WTC11 (cell line): ENCODE data around the gene RGL3. TPM values are rescaled to one million over a fixed set of nuclear protein-coding genes. Genes with fewer than 3 reads are reported as not detected.

Experiments used
- ATAC-seq: fragments of 200-7000 bp; cut with Tn5 transposase; 2 replicates; pipeline ENCODE4 v1.10.0; 2021; ENCODE audit warnings: mild to moderate bottlenecking, moderate library complexity
- CTCF ChIA-PET: fragments of 300-600 bp; sonication (Branson Sonifier 250); formaldehyde crosslinking; loops from one replicate; lab custom pipeline; 2021; ENCODE audit warnings: antibody characterized with exemption; lab: Charles Lee
- POLR2A ChIA-PET: fragments of 350-600 bp; sonication (Branson Sonifier 250); formaldehyde crosslinking; loops from one replicate; lab custom pipeline; 2021; ENCODE audit warnings: antibody characterized with exemption; lab: Charles Lee
- DNase-seq: peaks from one replicate; pipeline ENCODE4 v3.0.0; 2021; ENCODE audit warnings: low spot score
- H3K27ac Mint-ChIP-seq: 2 replicates; pipeline ENCODE4 v1.8.0; 2021; ENCODE audit warnings: mixed read lengths
- H3K27me3 Mint-ChIP-seq: 2 replicates; pipeline ENCODE4 v1.8.0; 2021; ENCODE audit warnings: low read depth, mild to moderate bottlenecking, moderate library complexity, mixed read lengths
- H3K36me3 Mint-ChIP-seq: 2 replicates; pipeline ENCODE4 v1.8.0; 2021; ENCODE audit warnings: mixed read lengths
- H3K4me1 Mint-ChIP-seq: 2 replicates; pipeline ENCODE4 v1.8.0; 2022; ENCODE audit warnings: mixed read lengths
- H3K4me3 Mint-ChIP-seq: 2 replicates; pipeline ENCODE4 v1.8.0; 2021; ENCODE audit warnings: mild to moderate bottlenecking, moderate library complexity, mixed read lengths
- H3K9me3 Mint-ChIP-seq: 2 replicates; pipeline ENCODE4 v1.8.0; 2021; ENCODE audit warnings: mixed read lengths
- ATF2 ChIP-seq: sonication (generic); formaldehyde crosslinking; IDR thresholded peaks from 2 replicates; pipeline ENCODE4 v1.8.1; 2022; ENCODE audit warnings: low read depth, missing genetic modification reagents, borderline replicate concordance
- CREB1 ChIP-seq: sonication (generic); formaldehyde crosslinking; IDR thresholded peaks from 2 replicates; pipeline ENCODE4 v1.8.0; 2023; ENCODE audit warnings: mild to moderate bottlenecking, missing genetic modification reagents
- CREM ChIP-seq: sonication (generic); formaldehyde crosslinking; IDR thresholded peaks from 2 replicates; pipeline ENCODE4 v1.8.1; 2022; ENCODE audit warnings: mild to moderate bottlenecking, missing genetic modification reagents, moderate library complexity
- ELF4 ChIP-seq: sonication (generic); formaldehyde crosslinking; IDR thresholded peaks from 2 replicates; pipeline ENCODE4 v1.8.1; 2022; ENCODE audit warnings: low read depth, mild to moderate bottlenecking, moderate library complexity, missing genetic modification reagents
- ERG ChIP-seq: fragments of 250-450 bp; sonication (Bioruptor Pico); IDR thresholded peaks from 2 replicates; pipeline ENCODE4 v1.8.0; 2021; ENCODE audit warnings: mild to moderate bottlenecking
- ETV6 ChIP-seq: sonication (generic); formaldehyde crosslinking; IDR thresholded peaks from 2 replicates; pipeline ENCODE4 v1.8.1; 2022; ENCODE audit warnings: mild to moderate bottlenecking, missing genetic modification reagents
- FOXP4 ChIP-seq: sonication (generic); formaldehyde crosslinking; IDR thresholded peaks from 2 replicates; pipeline ENCODE4 v1.8.0; 2022; ENCODE audit warnings: mild to moderate bottlenecking, missing genetic modification reagents
- HMGA2 ChIP-seq: fragments of 250-450 bp; sonication (Bioruptor Pico); IDR thresholded peaks from 2 replicates; pipeline ENCODE4 v1.4.0; 2021; ENCODE audit warnings: mild to moderate bottlenecking, moderate library complexity
- JAZF1 ChIP-seq: fragments of 250-450 bp; sonication (Bioruptor Pico); IDR thresholded peaks from 2 replicates; pipeline ENCODE4 v1.9.0; 2021; ENCODE audit warnings: moderate library complexity, mild to moderate bottlenecking, inconsistent platforms
- KAT7 ChIP-seq: sonication (generic); formaldehyde crosslinking; IDR thresholded peaks from 2 replicates; pipeline ENCODE4 v1.8.1; 2023; ENCODE audit warnings: missing genetic modification reagents, mild to moderate bottlenecking, borderline replicate concordance
- MYBL2 ChIP-seq: sonication (generic); formaldehyde crosslinking; IDR thresholded peaks from 2 replicates; pipeline ENCODE4 v1.8.1; 2023; ENCODE audit warnings: mild to moderate bottlenecking, moderate library complexity, missing genetic modification reagents
- PRDM15 ChIP-seq: sonication (generic); formaldehyde crosslinking; IDR thresholded peaks from 2 replicates; pipeline ENCODE4 v1.8.0; 2022; ENCODE audit warnings: missing genetic modification reagents
- PREB ChIP-seq: sonication (generic); formaldehyde crosslinking; IDR thresholded peaks from 2 replicates; pipeline ENCODE4 v1.8.1; 2022; ENCODE audit warnings: mild to moderate bottlenecking, missing genetic modification reagents, moderate library complexity, borderline replicate concordance
- SMAD4 ChIP-seq: sonication (generic); formaldehyde crosslinking; IDR thresholded peaks from 2 replicates; pipeline ENCODE4 v1.8.0; 2022; ENCODE audit warnings: mild to moderate bottlenecking, missing genetic modification reagents
- SP1 ChIP-seq: sonication (generic); formaldehyde crosslinking; conservative IDR thresholded peaks from 2 replicates; pipeline ENCODE4 v1.8.1; 2022; ENCODE audit warnings: missing genetic modification reagents
- TCF7 ChIP-seq: sonication (generic); formaldehyde crosslinking; IDR thresholded peaks from 2 replicates; pipeline ENCODE4 v1.8.0; 2022; ENCODE audit warnings: mild to moderate bottlenecking, low read depth, missing genetic modification reagents, moderate library complexity
- TP53 ChIP-seq: sonication (generic); formaldehyde crosslinking; IDR thresholded peaks from 2 replicates; pipeline ENCODE4 v1.8.1; 2023; ENCODE audit warnings: mild to moderate bottlenecking, missing genetic modification reagents
- USF1 ChIP-seq: sonication (generic); formaldehyde crosslinking; IDR thresholded peaks from 2 replicates; pipeline ENCODE4 v1.8.0; 2022; ENCODE audit warnings: mild to moderate bottlenecking, missing genetic modification reagents
- ZMAT4 ChIP-seq: fragments of 250-450 bp; sonication (Bioruptor Pico); IDR thresholded peaks from 2 replicates; pipeline ENCODE4 v1.9.0; 2021; ENCODE audit warnings: mild to moderate bottlenecking
- ZNF317 ChIP-seq: sonication (generic); formaldehyde crosslinking; IDR thresholded peaks from 2 replicates; pipeline ENCODE4 v1.8.1; 2023; ENCODE audit warnings: low read depth, mild to moderate bottlenecking, moderate library complexity, missing genetic modification reagents, borderline replicate concordance
- ZNF532 ChIP-seq: fragments of 250-450 bp; sonication (Bioruptor Pico); IDR thresholded peaks from 2 replicates; pipeline ENCODE4 v1.9.0; 2021; ENCODE audit warnings: mild to moderate bottlenecking, borderline replicate concordance
- total RNA-seq: library from RNA; stranded (reverse); gene quantifications from 3 replicates; pipeline ENCODE4 v1.2.3, GENCODE V29; 2021

RGL3 gene
- total RNA-seq, 1 experiment from 2014 or later = 69.0 TPM

GRCh38 chr19:11400798-11401197 is 18.3 kb downstream of the RGL3 start:
- DNase-seq = no peak
- Mint-ChIP-seq H3K4me1 (no peaks in the 10 kb centered on the region), H3K4me3 (no peak overlapping the region), H3K36me3 (peaks cover 41% of the 10 kb centered on the region), H3K27me3 (no peaks in the 10 kb centered on the region), H3K27ac (no peak overlapping the region), H3K9me3 (no peaks in the 10 kb centered on the region)
- no peak for ATAC-seq
- ChIA-PET CTCF (interaction anchor here (0.7 to 2.4 kb wide), 4 partner anchors 13 to 20 kb away, joined by 3 to 10 read pairs (median 6); no protein-coding TSS in a partner anchor), POLR2A (no interaction called here)
- TF ChIP-seq ZNF532 (CRISPR knock-in tag) (no peak), ZNF317 (CRISPR knock-in tag) (no peak), KAT7 (CRISPR knock-in tag) (no peak), HMGA2 (CRISPR knock-in tag) (no peak), ERG (CRISPR knock-in tag) (no peak), SP1 (CRISPR knock-in tag) (no peak), CREM (CRISPR knock-in tag) (no peak), TCF7 (CRISPR knock-in tag) (no peak), CREB1 (CRISPR knock-in tag) (no peak), ETV6 (no peak), ATF2 (no peak), JAZF1 (CRISPR knock-in tag) (no peak), TP53 (CRISPR knock-in tag) (no peak), ZMAT4 (no peak), ELF4 (CRISPR knock-in tag) (no peak)

GRCh38 chr19:11399667-11400066 is 19.4 kb downstream of the RGL3 start:
- no peak for ATAC-seq
- Mint-ChIP-seq H3K9me3 (no peaks in the 10 kb centered on the region), H3K4me1 (peaks cover 6% of the 10 kb centered on the region), H3K27me3 (no peaks in the 10 kb centered on the region; the same call in 1 of the 2 replicates), H3K36me3 (peaks cover 41% of the 10 kb centered on the region), H3K27ac (no peak overlapping the region), H3K4me3 (no peak overlapping the region)
- ChIA-PET CTCF (interaction anchor here (2.3 to 2.4 kb wide), 2 partner anchors 17 to 19 kb away, joined by 8 to 10 read pairs; no protein-coding TSS in a partner anchor), POLR2A (no interaction called here)
- DNase-seq = no peak
- TF ChIP-seq FOXP4 (CRISPR knock-in tag) = no peak
- TF ChIP-seq CREB1 (CRISPR knock-in tag) = no peak
- no peak for TF ChIP-seq PREB
- TF ChIP-seq SMAD4 (CRISPR knock-in tag) = no peak
- no peak for TF ChIP-seq PRDM15 (CRISPR knock-in tag)
- TF ChIP-seq USF1 = no peak
- TF ChIP-seq MYBL2 (CRISPR knock-in tag) = no peak
